Fibroblast of lung (primary cell): Measurements from ENCODE around the gene COL8A2. TPM values are rescaled to one million over a fixed set of nuclear protein-coding genes. Genes with fewer than 3 reads are reported as not detected.

Experiments
- DNase-seq, 2 donors: peaks; one replicate each; pipeline versions ENCODE4 v3.0.0 to v3.0.0-alpha.2; 2010; ENCODE audit warnings: low read depth in 2 of 2
- H2AFZ ChIP-seq: 2 replicates; pipeline ENCODE4 v1.5.1; 2012; ENCODE audit warnings: low read length, control low read depth, inconsistent platforms
- H3K27ac ChIP-seq: 2 replicates; pipeline ENCODE4 v1.5.1; 2011; ENCODE audit warnings: low read length, control low read depth; ENCODE audit not compliant: insufficient read depth
- H3K27me3 ChIP-seq: 2 replicates; pipeline ENCODE4 v1.5.1; 2011; ENCODE audit warnings: mild to moderate bottlenecking, low read length; ENCODE audit not compliant: control insufficient read depth, insufficient read depth
- H3K36me3 ChIP-seq: 2 replicates; pipeline ENCODE4 v1.5.1; 2011; ENCODE audit warnings: low read length; ENCODE audit not compliant: control insufficient read depth, insufficient read depth
- H3K4me1 ChIP-seq: 2 replicates; pipeline ENCODE4 v1.5.1; 2011; ENCODE audit warnings: low read length; ENCODE audit not compliant: control insufficient read depth, insufficient read depth; ENCODE audit errors: extremely low read depth
- H3K4me2 ChIP-seq: 2 replicates; pipeline ENCODE4 v1.5.1; 2011; ENCODE audit warnings: low read length, control low read depth; ENCODE audit not compliant: insufficient read depth; ENCODE audit errors: extremely low read depth
- H3K4me3 ChIP-seq, 4 experiments: fragments of 200-600 bp in 1 of 4; sonication (generic) in 1 of 4; replicated peaks in 1 of 4; 2 replicates each; pipeline ENCODE4 v1.5.1; 2011 to 2016; ENCODE audit warnings: low read length in 4 of 4, low read depth in 3 of 4, mild to moderate bottlenecking in 3 of 4, control low read depth in 2 of 4, inconsistent platforms in 1 of 4, mixed read lengths in 1 of 4; ENCODE audit not compliant: insufficient read depth in 1 of 4; ENCODE audit errors: control extremely low read depth in 1 of 4
- H3K79me2 ChIP-seq: 2 replicates; pipeline ENCODE4 v1.5.1; 2012; ENCODE audit warnings: mild to moderate bottlenecking, low read length, inconsistent platforms; ENCODE audit not compliant: control insufficient read depth, insufficient read depth
- H3K9ac ChIP-seq: 2 replicates; pipeline ENCODE4 v1.5.1; 2011; ENCODE audit warnings: mild to moderate bottlenecking, low read length, control low read depth; ENCODE audit not compliant: insufficient read depth
- H3K9me3 ChIP-seq: 2 replicates; pipeline ENCODE4 v1.5.1; 2012; ENCODE audit warnings: low read depth, low read length; ENCODE audit not compliant: control insufficient read depth, insufficient read depth
- H4K20me1 ChIP-seq: 2 replicates; pipeline ENCODE4 v1.5.1; 2011; ENCODE audit warnings: low read length; ENCODE audit not compliant: control insufficient read depth, insufficient read depth; ENCODE audit errors: extremely low read depth
- CTCF ChIP-seq, 2 donors: IDR thresholded peaks in 1 of 2; conservative IDR thresholded peaks in 1 of 2; 1 replicate in 1 of 2; 2 replicates in 1 of 2; pipeline ENCODE4 v1.5.1; 2011 to 2012; ENCODE audit warnings: low read length in 2 of 2, control low read depth in 1 of 2, inconsistent platforms in 1 of 2, low read depth in 1 of 2, mild to moderate bottlenecking in 1 of 2
- EZH2 ChIP-seq: IDR thresholded peaks from 2 replicates; pipeline ENCODE4 v1.5.1; 2012; ENCODE audit warnings: low read length, control low read depth, mild to moderate bottlenecking; ENCODE audit errors: missing control alignments
- polyA plus RNA-seq, 2 donors: library from polyadenylated mRNA; depleted of rRNA in 1 of 2; stranded (reverse) in 1 of 2; unstranded in 1 of 2; fragments of >200 nt; gene quantifications; 2 replicates each; pipeline ENCODE4 v1.2.1, GENCODE V29; 2011 to 2012; ENCODE audit warnings: missing spikeins in 1 of 2
- total RNA-seq: library from RNA; depleted of rRNA; stranded (reverse); fragments of >200 nt; gene quantifications from 2 replicates; pipeline ENCODE4 v1.2.1, GENCODE V29; 2014

The COL8A2 gene
- total and polyA plus RNA-seq, 2 donors (not counting 1 experiment from before 2014, with no cell fraction given), result 2.9 to 31.0 TPM

GRCh38 chr1:36076979-36077573 is 47.9 kb downstream of the COL8A2 start:
- no peak for DNase-seq
- no peaks in the 10 kb centered on the region for H3K36me3 ChIP-seq
- TF ChIP-seq EZH2 (no peak), CTCF (conservative IDR thresholded peaks at IDR 0.05 in 1 of 2, IDR thresholded peaks at IDR 0.05 in 1 of 2; ENCODE audit: low read depth in 1 of 2, low read length in 2 of 2) (no peak)

GRCh38 chr1:36070349-36070748 is 54.7 kb downstream of the COL8A2 start:
- DNase-seq, result no peak
- no peaks in the 10 kb centered on the region for H3K9me3 ChIP-seq
- no peaks in the 10 kb centered on the region for H4K20me1 ChIP-seq

More at GRCh38 chr1:36076979-36077573, 47.9 kb downstream of the COL8A2 start:
- Histone ChIP-seq H3K9me3 (no peaks in the 10 kb centered on the region), H3K27me3 (no peaks in the 10 kb centered on the region), H3K79me2 (no peaks in the 10 kb centered on the region), H3K4me1 (no peaks in the 10 kb centered on the region), H3K9ac (no peak overlapping the region), H3K4me2 (no peak overlapping the region), H2AFZ (no peak overlapping the region), H3K27ac (no peak overlapping the region), H3K4me3 (no peak overlapping the region), H4K20me1 (no peaks in the 10 kb centered on the region)

GRCh38 chr1:36068866-36069265 is 56.2 kb downstream of the COL8A2 start:
- H3K4me2 ChIP-seq, result no peak overlapping the region
- no peak for TF ChIP-seq EZH2
- no peak for TF ChIP-seq CTCF (conservative IDR thresholded peaks at IDR 0.05 in 1 of 2, IDR thresholded peaks at IDR 0.05 in 1 of 2; ENCODE audit: low read depth in 1 of 2, low read length in 2 of 2)
- no peak overlapping the region for H3K4me3 ChIP-seq
- no peaks in the 10 kb centered on the region for H3K4me1 ChIP-seq
- H3K27ac ChIP-seq, result no peak overlapping the region
- no peaks in the 10 kb centered on the region for H3K9me3 ChIP-seq
- DNase-seq, result no peak
- no peak overlapping the region for H3K9ac ChIP-seq
- H3K27me3 ChIP-seq, result no peaks in the 10 kb centered on the region
- H4K20me1 ChIP-seq, result no peaks in the 10 kb centered on the region
- H3K79me2 ChIP-seq, result no peaks in the 10 kb centered on the region
- no peaks in the 10 kb centered on the region for H3K36me3 ChIP-seq
- H2AFZ ChIP-seq, result no peak overlapping the region

More at GRCh38 chr1:36070349-36070748, 54.7 kb downstream of the COL8A2 start:
- no peak overlapping the region for H3K4me3 ChIP-seq
- no peaks in the 10 kb centered on the region for H3K79me2 ChIP-seq
- no peak overlapping the region for H3K9ac ChIP-seq
- H3K27ac ChIP-seq, result no peak overlapping the region
- H3K4me2 ChIP-seq, result no peak overlapping the region
- H2AFZ ChIP-seq, result no peak overlapping the region
- H3K4me1 ChIP-seq, result no peaks in the 10 kb centered on the region
- TF ChIP-seq EZH2, result no peak
- H3K36me3 ChIP-seq, result no peaks in the 10 kb centered on the region
- no peaks in the 10 kb centered on the region for H3K27me3 ChIP-seq
